SK-N-SH treated with all-trans-retinoic acid at 6 μM for 48 hours (cell line): ENCODE data around the gene PAMR1.

ENCODE experiments used
- ATAC-seq: fragments of 200-7000 bp; cut with Tn5 transposase; 3 replicates; pipeline ENCODE4 v1.9.1; 2020; ENCODE audit warnings: mild to moderate bottlenecking, moderate library complexity
- ARNTL ChIP-seq: fragments of 450-650 bp; formaldehyde crosslinking; IDR thresholded peaks from 2 replicates; pipeline ENCODE4 v1.5.0; 2020; ENCODE audit warnings: low read depth, mild to moderate bottlenecking, moderate library complexity, borderline replicate concordance
- BACH2 ChIP-seq: fragments of 250-450 bp; sonication (Bioruptor Pico); IDR thresholded peaks from 2 replicates; pipeline ENCODE4 v1.9.0; 2021; ENCODE audit warnings: mild to moderate bottlenecking, borderline replicate concordance
- CSDC2 ChIP-seq: fragments of 250-450 bp; sonication (Bioruptor Pico); IDR thresholded peaks from 2 replicates; pipeline ENCODE4 v1.5.0; 2020; ENCODE audit warnings: mild to moderate bottlenecking, moderate library complexity
- CSRNP3 ChIP-seq: fragments of 250-450 bp; sonication (Bioruptor Pico); IDR thresholded peaks from 2 replicates; pipeline ENCODE4 v1.5.1; 2021; ENCODE audit warnings: mild to moderate bottlenecking, moderate library complexity
- ESRRG ChIP-seq: fragments of 250-450 bp; sonication (Bioruptor Pico); IDR thresholded peaks from 2 replicates; pipeline ENCODE4 v1.6.1; 2021; ENCODE audit warnings: mild to moderate bottlenecking
- GLIS3 ChIP-seq: fragments of 250-450 bp; sonication (Bioruptor Pico); IDR thresholded peaks from 2 replicates; pipeline ENCODE4 v1.5.0; 2020; ENCODE audit warnings: mild to moderate bottlenecking, moderate library complexity
- ISL1 ChIP-seq: fragments of 250-450 bp; sonication (Bioruptor Pico); IDR thresholded peaks from 2 replicates; pipeline ENCODE4 v2.1.2; 2022; ENCODE audit warnings: mild to moderate bottlenecking, moderate library complexity
- OSR1 ChIP-seq: fragments of 250-450 bp; sonication (Bioruptor Pico); IDR thresholded peaks from 2 replicates; pipeline ENCODE4 v1.8.0; 2022; ENCODE audit warnings: moderate library complexity, mild to moderate bottlenecking, inconsistent platforms
- POU6F1 ChIP-seq: fragments of 250-450 bp; sonication (Bioruptor Pico); IDR thresholded peaks from 2 replicates; pipeline ENCODE4 v1.8.0; 2021; ENCODE audit warnings: low read depth, mild to moderate bottlenecking, moderate library complexity, borderline replicate concordance
- PPARA ChIP-seq: fragments of 250-450 bp; sonication (Bioruptor Pico); IDR thresholded peaks from 2 replicates; pipeline ENCODE4 v1.5.0; 2020; ENCODE audit warnings: mild to moderate bottlenecking, borderline replicate concordance
- RARB ChIP-seq: fragments of 250-450 bp; sonication (Bioruptor Pico); IDR thresholded peaks from 2 replicates; pipeline ENCODE4 v1.8.0; 2021; ENCODE audit warnings: mild to moderate bottlenecking, moderate library complexity
- SNAI2 ChIP-seq: fragments of 250-450 bp; sonication (Bioruptor Pico); IDR thresholded peaks from 2 replicates; pipeline ENCODE4 v1.5.0; 2020; ENCODE audit warnings: mild to moderate bottlenecking, moderate library complexity
- TCF4 ChIP-seq: fragments of 250-450 bp; sonication (Bioruptor Pico); IDR thresholded peaks from 2 replicates; pipeline ENCODE4 v1.8.0; 2021; ENCODE audit warnings: mild to moderate bottlenecking, moderate library complexity, borderline replicate concordance
- TOX ChIP-seq: fragments of 250-450 bp; sonication (Bioruptor Pico); IDR thresholded peaks from 2 replicates; pipeline ENCODE4 v1.8.0; 2021; ENCODE audit warnings: mild to moderate bottlenecking, moderate library complexity, borderline replicate concordance
- TSHZ2 ChIP-seq: fragments of 250-450 bp; sonication (Bioruptor Pico); IDR thresholded peaks from 2 replicates; pipeline ENCODE4 v1.5.0; 2020; ENCODE audit warnings: mild to moderate bottlenecking, moderate library complexity
- ZC3H10 ChIP-seq: fragments of 250-450 bp; sonication (Bioruptor Pico); IDR thresholded peaks from 2 replicates; pipeline ENCODE4 v1.5.1; 2021; ENCODE audit warnings: mild to moderate bottlenecking, moderate library complexity
- ZFP3 ChIP-seq: fragments of 250-450 bp; sonication (Bioruptor Pico); IDR thresholded peaks from 2 replicates; pipeline ENCODE4 v1.5.0; 2020; ENCODE audit warnings: mild to moderate bottlenecking, moderate library complexity
- ZFP30 ChIP-seq: fragments of 450-650 bp; formaldehyde crosslinking; IDR thresholded peaks from 2 replicates; pipeline ENCODE4 v1.5.0; 2022; ENCODE audit warnings: mild to moderate bottlenecking, moderate library complexity
- ZNF565 ChIP-seq: fragments of 450-650 bp; formaldehyde crosslinking; conservative IDR thresholded peaks from 2 replicates; pipeline ENCODE4 v1.5.0; 2020; ENCODE audit warnings: low read depth, mild to moderate bottlenecking, moderate library complexity
- ZNF70 ChIP-seq: fragments of 450-650 bp; formaldehyde crosslinking; IDR thresholded peaks from 2 replicates; pipeline ENCODE4 v1.5.0; 2020; ENCODE audit warnings: mild to moderate bottlenecking, moderate library complexity
- ZNF8 ChIP-seq: fragments of 450-650 bp; formaldehyde crosslinking; IDR thresholded peaks from 2 replicates; pipeline ENCODE4 v1.5.0; 2020; ENCODE audit warnings: mild to moderate bottlenecking, moderate library complexity
- TF ChIP-seq, protein P1 (sequence below): fragments of 250-450 bp; sonication (Bioruptor Pico); IDR thresholded peaks from 2 replicates; pipeline ENCODE4 v1.8.0; 2020; ENCODE audit warnings: mild to moderate bottlenecking, moderate library complexity, borderline replicate concordance

PAMR1 gene

DNA sequence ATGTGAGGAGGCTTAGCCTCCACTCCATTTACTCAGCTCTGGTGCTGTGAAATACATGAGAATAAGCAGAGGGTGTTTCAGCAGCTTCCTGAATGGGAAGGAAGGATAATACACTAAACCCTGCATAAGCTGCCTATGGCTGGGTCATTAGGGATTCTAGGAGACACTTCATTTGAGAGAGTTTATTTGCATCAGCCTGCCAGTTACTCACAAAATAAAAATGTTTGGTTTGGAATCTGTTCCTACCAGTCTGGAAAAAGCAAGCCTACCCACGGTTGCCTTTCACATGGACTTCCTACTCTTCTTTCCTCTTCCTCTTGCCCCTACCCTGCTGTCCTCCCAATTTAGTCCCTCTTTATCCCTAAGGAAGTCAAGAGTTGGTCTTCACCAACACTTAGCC, 126.5 kb downstream of the PAMR1 start:
- TF ChIP-seq ZFP3 (CRISPR knock-in tag) = no peak
- TF ChIP-seq ISL1 (CRISPR knock-in tag) = no peak
- TF ChIP-seq, protein P1, sequence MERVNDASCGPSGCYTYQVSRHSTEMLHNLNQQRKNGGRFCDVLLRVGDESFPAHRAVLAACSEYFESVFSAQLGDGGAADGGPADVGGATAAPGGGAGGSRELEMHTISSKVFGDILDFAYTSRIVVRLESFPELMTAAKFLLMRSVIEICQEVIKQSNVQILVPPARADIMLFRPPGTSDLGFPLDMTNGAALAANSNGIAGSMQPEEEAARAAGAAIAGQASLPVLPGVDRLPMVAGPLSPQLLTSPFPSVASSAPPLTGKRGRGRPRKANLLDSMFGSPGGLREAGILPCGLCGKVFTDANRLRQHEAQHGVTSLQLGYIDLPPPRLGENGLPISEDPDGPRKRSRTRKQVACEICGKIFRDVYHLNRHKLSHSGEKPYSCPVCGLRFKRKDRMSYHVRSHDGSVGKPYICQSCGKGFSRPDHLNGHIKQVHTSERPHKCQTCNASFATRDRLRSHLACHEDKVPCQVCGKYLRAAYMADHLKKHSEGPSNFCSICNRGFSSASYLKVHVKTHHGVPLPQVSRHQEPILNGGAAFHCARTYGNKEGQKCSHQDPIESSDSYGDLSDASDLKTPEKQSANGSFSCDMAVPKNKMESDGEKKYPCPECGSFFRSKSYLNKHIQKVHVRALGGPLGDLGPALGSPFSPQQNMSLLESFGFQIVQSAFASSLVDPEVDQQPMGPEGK (CRISPR knock-in tag) = no peak
- TF ChIP-seq GLIS3 (CRISPR knock-in tag) = no peak
- no peak for TF ChIP-seq TSHZ2 (CRISPR knock-in tag)
- TF ChIP-seq OSR1 (CRISPR knock-in tag) = no peak
- no peak for TF ChIP-seq ZNF70
- no peak for TF ChIP-seq TCF4 (CRISPR knock-in tag)
- no peak for TF ChIP-seq CSRNP3 (CRISPR knock-in tag)
- TF ChIP-seq ZFP30 (CRISPR knock-in tag) = no peak
- no peak for TF ChIP-seq ESRRG (CRISPR knock-in tag)
- no peak for TF ChIP-seq RARB (CRISPR knock-in tag)
- TF ChIP-seq TOX (CRISPR knock-in tag) = no peak
- TF ChIP-seq CSDC2 (CRISPR knock-in tag) = no peak
- TF ChIP-seq ARNTL = no peak
- no peak for TF ChIP-seq ZC3H10 (CRISPR knock-in tag)
- TF ChIP-seq ZNF8 (CRISPR knock-in tag) = no peak
- no peak for ATAC-seq

- ATAC-seq = no peak
- no peak for TF ChIP-seq RARB (CRISPR knock-in tag)
- TF ChIP-seq ZFP30 (CRISPR knock-in tag) = no peak
- TF ChIP-seq ISL1 (CRISPR knock-in tag) = no peak
- no peak for TF ChIP-seq CSRNP3 (CRISPR knock-in tag)
- TF ChIP-seq ZC3H10 (CRISPR knock-in tag) = no peak
- no peak for TF ChIP-seq ZNF565 (CRISPR knock-in tag)
- TF ChIP-seq GLIS3 (CRISPR knock-in tag) = no peak
- TF ChIP-seq POU6F1 (CRISPR knock-in tag) = no peak
- TF ChIP-seq PPARA = no peak
- no peak for TF ChIP-seq ARNTL
- TF ChIP-seq ZNF8 (CRISPR knock-in tag) = no peak
- no peak for TF ChIP-seq ZFP3 (CRISPR knock-in tag)
- TF ChIP-seq TOX (CRISPR knock-in tag) = no peak
- TF ChIP-seq BACH2 (CRISPR knock-in tag) = no peak
- no peak for TF ChIP-seq OSR1 (CRISPR knock-in tag)
- no peak for TF ChIP-seq ESRRG (CRISPR knock-in tag)
- TF ChIP-seq TSHZ2 (CRISPR knock-in tag) = no peak
- TF ChIP-seq CSDC2 (CRISPR knock-in tag) = no peak
- no peak for TF ChIP-seq SNAI2 (CRISPR knock-in tag)
Observed at GRCh38 chr11:35394941-35395340, 130.5 kb downstream of the PAMR1 start.
